SK-N-SH treated with all-trans-retinoic acid at 6 μM for 48 hours (cell line): Measurements from ENCODE around the gene COL23A1.

Source experiments
- ATAC-seq: fragments of 200-7000 bp; cut with Tn5 transposase; 3 replicates; pipeline ENCODE4 v1.9.1; 2020; ENCODE audit warnings: mild to moderate bottlenecking, moderate library complexity
- ARNTL ChIP-seq: fragments of 450-650 bp; formaldehyde crosslinking; IDR thresholded peaks from 2 replicates; pipeline ENCODE4 v1.5.0; 2020; ENCODE audit warnings: low read depth, mild to moderate bottlenecking, moderate library complexity, borderline replicate concordance
- BACH2 ChIP-seq: fragments of 250-450 bp; sonication (Bioruptor Pico); IDR thresholded peaks from 2 replicates; pipeline ENCODE4 v1.9.0; 2021; ENCODE audit warnings: mild to moderate bottlenecking, borderline replicate concordance
- CSDC2 ChIP-seq: fragments of 250-450 bp; sonication (Bioruptor Pico); IDR thresholded peaks from 2 replicates; pipeline ENCODE4 v1.5.0; 2020; ENCODE audit warnings: mild to moderate bottlenecking, moderate library complexity
- ESRRG ChIP-seq: fragments of 250-450 bp; sonication (Bioruptor Pico); IDR thresholded peaks from 2 replicates; pipeline ENCODE4 v1.6.1; 2021; ENCODE audit warnings: mild to moderate bottlenecking
- GLIS3 ChIP-seq: fragments of 250-450 bp; sonication (Bioruptor Pico); IDR thresholded peaks from 2 replicates; pipeline ENCODE4 v1.5.0; 2020; ENCODE audit warnings: mild to moderate bottlenecking, moderate library complexity
- ISL1 ChIP-seq: fragments of 250-450 bp; sonication (Bioruptor Pico); IDR thresholded peaks from 2 replicates; pipeline ENCODE4 v2.1.2; 2022; ENCODE audit warnings: mild to moderate bottlenecking, moderate library complexity
- OSR1 ChIP-seq: fragments of 250-450 bp; sonication (Bioruptor Pico); IDR thresholded peaks from 2 replicates; pipeline ENCODE4 v1.8.0; 2022; ENCODE audit warnings: moderate library complexity, mild to moderate bottlenecking, inconsistent platforms
- PATZ1 ChIP-seq: fragments of 250-450 bp; sonication (Bioruptor Pico); IDR thresholded peaks from 2 replicates; pipeline ENCODE4 v1.8.0; 2020; ENCODE audit warnings: mild to moderate bottlenecking, moderate library complexity, borderline replicate concordance
- PPARA ChIP-seq: fragments of 250-450 bp; sonication (Bioruptor Pico); IDR thresholded peaks from 2 replicates; pipeline ENCODE4 v1.5.0; 2020; ENCODE audit warnings: mild to moderate bottlenecking, borderline replicate concordance
- RARB ChIP-seq: fragments of 250-450 bp; sonication (Bioruptor Pico); IDR thresholded peaks from 2 replicates; pipeline ENCODE4 v1.8.0; 2021; ENCODE audit warnings: mild to moderate bottlenecking, moderate library complexity
- SNAI2 ChIP-seq: fragments of 250-450 bp; sonication (Bioruptor Pico); IDR thresholded peaks from 2 replicates; pipeline ENCODE4 v1.5.0; 2020; ENCODE audit warnings: mild to moderate bottlenecking, moderate library complexity
- TCF4 ChIP-seq: fragments of 250-450 bp; sonication (Bioruptor Pico); IDR thresholded peaks from 2 replicates; pipeline ENCODE4 v1.8.0; 2021; ENCODE audit warnings: mild to moderate bottlenecking, moderate library complexity, borderline replicate concordance
- TOX ChIP-seq: fragments of 250-450 bp; sonication (Bioruptor Pico); IDR thresholded peaks from 2 replicates; pipeline ENCODE4 v1.8.0; 2021; ENCODE audit warnings: mild to moderate bottlenecking, moderate library complexity, borderline replicate concordance
- ZC3H10 ChIP-seq: fragments of 250-450 bp; sonication (Bioruptor Pico); IDR thresholded peaks from 2 replicates; pipeline ENCODE4 v1.5.1; 2021; ENCODE audit warnings: mild to moderate bottlenecking, moderate library complexity
- ZFP3 ChIP-seq: fragments of 250-450 bp; sonication (Bioruptor Pico); IDR thresholded peaks from 2 replicates; pipeline ENCODE4 v1.5.0; 2020; ENCODE audit warnings: mild to moderate bottlenecking, moderate library complexity
- ZFP30 ChIP-seq: fragments of 450-650 bp; formaldehyde crosslinking; IDR thresholded peaks from 2 replicates; pipeline ENCODE4 v1.5.0; 2022; ENCODE audit warnings: mild to moderate bottlenecking, moderate library complexity
- ZNF565 ChIP-seq: fragments of 450-650 bp; formaldehyde crosslinking; conservative IDR thresholded peaks from 2 replicates; pipeline ENCODE4 v1.5.0; 2020; ENCODE audit warnings: low read depth, mild to moderate bottlenecking, moderate library complexity
- ZNF70 ChIP-seq: fragments of 450-650 bp; formaldehyde crosslinking; IDR thresholded peaks from 2 replicates; pipeline ENCODE4 v1.5.0; 2020; ENCODE audit warnings: mild to moderate bottlenecking, moderate library complexity
- ZNF8 ChIP-seq: fragments of 450-650 bp; formaldehyde crosslinking; IDR thresholded peaks from 2 replicates; pipeline ENCODE4 v1.5.0; 2020; ENCODE audit warnings: mild to moderate bottlenecking, moderate library complexity
- TF ChIP-seq, protein P1 (sequence below): fragments of 250-450 bp; sonication (Bioruptor Pico); IDR thresholded peaks from 2 replicates; pipeline ENCODE4 v1.5.1; 2021; ENCODE audit warnings: mild to moderate bottlenecking, moderate library complexity
- TF ChIP-seq, protein P2 (sequence below): fragments of 250-450 bp; sonication (Bioruptor Pico); IDR thresholded peaks from 2 replicates; pipeline ENCODE4 v1.5.0; 2020; ENCODE audit warnings: mild to moderate bottlenecking, moderate library complexity
- TF ChIP-seq, protein P3 (sequence below): fragments of 250-450 bp; sonication (Bioruptor Pico); IDR thresholded peaks from 2 replicates; pipeline ENCODE4 v1.5.1; 2020; ENCODE audit warnings: low read depth, mild to moderate bottlenecking, moderate library complexity

The COL23A1 gene

GRCh38 chr5:178462816-178463215 is 127.4 kb downstream of the COL23A1 start:
- no peak for ATAC-seq
- TF ChIP-seq TOX (CRISPR knock-in tag) (no peak), PATZ1 (CRISPR knock-in tag) (no peak), ARNTL (CRISPR knock-in tag) (no peak), ZFP3 (CRISPR knock-in tag) (no peak), CSDC2 (CRISPR knock-in tag) (no peak), ZC3H10 (no peak), OSR1 (CRISPR knock-in tag) (no peak), ZFP30 (CRISPR knock-in tag) (no peak), GLIS3 (CRISPR knock-in tag) (no peak), TCF4 (CRISPR knock-in tag) (no peak), ISL1 (CRISPR knock-in tag) (no peak), ZNF565 (no peak), ESRRG (CRISPR knock-in tag) (no peak), PPARA (CRISPR knock-in tag) (no peak), SNAI2 (CRISPR knock-in tag) (no peak), BACH2 (no peak), ZNF8 (CRISPR knock-in tag) (no peak)
- TF ChIP-seq, protein P1, sequence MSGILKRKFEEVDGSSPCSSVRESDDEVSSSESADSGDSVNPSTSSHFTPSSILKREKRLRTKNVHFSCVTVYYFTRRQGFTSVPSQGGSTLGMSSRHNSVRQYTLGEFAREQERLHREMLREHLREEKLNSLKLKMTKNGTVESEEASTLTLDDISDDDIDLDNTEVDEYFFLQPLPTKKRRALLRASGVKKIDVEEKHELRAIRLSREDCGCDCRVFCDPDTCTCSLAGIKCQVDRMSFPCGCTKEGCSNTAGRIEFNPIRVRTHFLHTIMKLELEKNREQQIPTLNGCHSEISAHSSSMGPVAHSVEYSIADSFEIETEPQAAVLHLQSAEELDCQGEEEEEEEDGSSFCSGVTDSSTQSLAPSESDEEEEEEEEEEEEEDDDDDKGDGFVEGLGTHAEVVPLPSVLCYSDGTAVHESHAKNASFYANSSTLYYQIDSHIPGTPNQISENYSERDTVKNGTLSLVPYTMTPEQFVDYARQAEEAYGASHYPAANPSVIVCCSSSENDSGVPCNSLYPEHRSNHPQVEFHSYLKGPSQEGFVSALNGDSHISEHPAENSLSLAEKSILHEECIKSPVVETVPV (CRISPR knock-in tag): no peak
- TF ChIP-seq, protein P2, sequence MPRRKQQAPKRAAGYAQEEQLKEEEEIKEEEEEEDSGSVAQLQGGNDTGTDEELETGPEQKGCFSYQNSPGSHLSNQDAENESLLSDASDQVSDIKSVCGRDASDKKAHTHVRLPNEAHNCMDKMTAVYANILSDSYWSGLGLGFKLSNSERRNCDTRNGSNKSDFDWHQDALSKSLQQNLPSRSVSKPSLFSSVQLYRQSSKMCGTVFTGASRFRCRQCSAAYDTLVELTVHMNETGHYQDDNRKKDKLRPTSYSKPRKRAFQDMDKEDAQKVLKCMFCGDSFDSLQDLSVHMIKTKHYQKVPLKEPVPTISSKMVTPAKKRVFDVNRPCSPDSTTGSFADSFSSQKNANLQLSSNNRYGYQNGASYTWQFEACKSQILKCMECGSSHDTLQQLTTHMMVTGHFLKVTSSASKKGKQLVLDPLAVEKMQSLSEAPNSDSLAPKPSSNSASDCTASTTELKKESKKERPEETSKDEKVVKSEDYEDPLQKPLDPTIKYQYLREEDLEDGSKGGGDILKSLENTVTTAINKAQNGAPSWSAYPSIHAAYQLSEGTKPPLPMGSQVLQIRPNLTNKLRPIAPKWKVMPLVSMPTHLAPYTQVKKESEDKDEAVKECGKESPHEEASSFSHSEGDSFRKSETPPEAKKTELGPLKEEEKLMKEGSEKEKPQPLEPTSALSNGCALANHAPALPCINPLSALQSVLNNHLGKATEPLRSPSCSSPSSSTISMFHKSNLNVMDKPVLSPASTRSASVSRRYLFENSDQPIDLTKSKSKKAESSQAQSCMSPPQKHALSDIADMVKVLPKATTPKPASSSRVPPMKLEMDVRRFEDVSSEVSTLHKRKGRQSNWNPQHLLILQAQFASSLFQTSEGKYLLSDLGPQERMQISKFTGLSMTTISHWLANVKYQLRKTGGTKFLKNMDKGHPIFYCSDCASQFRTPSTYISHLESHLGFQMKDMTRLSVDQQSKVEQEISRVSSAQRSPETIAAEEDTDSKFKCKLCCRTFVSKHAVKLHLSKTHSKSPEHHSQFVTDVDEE (CRISPR knock-in tag): no peak

- TF ChIP-seq SNAI2 (CRISPR knock-in tag) (no peak), ESRRG (CRISPR knock-in tag) (no peak), ZFP3 (CRISPR knock-in tag) (no peak), BACH2 (no peak)
- TF ChIP-seq, protein P3, sequence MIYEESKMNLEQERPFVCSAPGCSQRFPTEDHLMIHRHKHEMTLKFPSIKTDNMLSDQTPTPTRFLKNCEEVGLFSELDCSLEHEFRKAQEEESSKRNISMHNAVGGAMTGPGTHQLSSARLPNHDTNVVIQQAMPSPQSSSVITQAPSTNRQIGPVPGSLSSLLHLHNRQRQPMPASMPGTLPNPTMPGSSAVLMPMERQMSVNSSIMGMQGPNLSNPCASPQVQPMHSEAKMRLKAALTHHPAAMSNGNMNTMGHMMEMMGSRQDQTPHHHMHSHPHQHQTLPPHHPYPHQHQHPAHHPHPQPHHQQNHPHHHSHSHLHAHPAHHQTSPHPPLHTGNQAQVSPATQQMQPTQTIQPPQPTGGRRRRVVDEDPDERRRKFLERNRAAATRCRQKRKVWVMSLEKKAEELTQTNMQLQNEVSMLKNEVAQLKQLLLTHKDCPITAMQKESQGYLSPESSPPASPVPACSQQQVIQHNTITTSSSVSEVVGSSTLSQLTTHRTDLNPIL (CRISPR knock-in tag): no peak
- ATAC-seq: no peak
Measured at GRCh38 chr5:178462076-178462475, 128.1 kb downstream of the COL23A1 start.

DNA sequence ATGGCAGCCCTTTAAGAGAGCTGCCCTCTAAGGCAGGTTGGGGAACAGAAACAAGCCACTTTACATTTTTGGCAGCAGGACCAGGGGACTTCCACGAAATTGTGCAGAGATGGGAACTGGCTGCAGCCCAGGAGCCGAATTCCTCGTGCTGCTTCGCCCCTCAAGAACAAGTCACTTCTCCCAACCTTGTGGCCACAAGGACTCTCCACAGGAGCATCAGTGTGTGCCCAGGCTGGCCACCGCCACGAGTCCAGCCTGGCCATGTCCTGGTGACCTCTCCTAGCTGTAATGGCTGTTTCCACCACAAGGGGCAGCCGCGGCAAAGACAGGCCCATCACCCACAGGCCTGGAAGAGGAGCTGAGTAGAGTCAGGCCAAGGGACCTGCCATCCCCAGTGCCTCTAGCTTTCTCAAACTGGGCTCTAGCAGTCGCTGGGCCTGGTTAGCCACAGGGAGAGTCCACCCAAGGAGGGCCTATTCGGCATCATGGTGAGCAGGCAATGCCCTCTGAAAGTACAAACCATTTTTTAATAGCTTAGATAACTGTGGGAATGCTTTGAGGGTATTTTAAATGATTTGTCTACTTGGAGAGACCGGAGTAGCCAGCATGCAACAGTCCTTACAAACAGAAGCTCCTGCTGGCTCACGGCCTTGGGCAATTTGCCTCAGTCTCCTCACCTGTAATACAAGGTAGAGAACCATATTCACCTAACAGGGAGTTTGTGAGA is 129.0 kb downstream of the COL23A1 start:
- TF ChIP-seq ZNF565: no peak
- no peak for TF ChIP-seq TOX (CRISPR knock-in tag)
- no peak for TF ChIP-seq ESRRG (CRISPR knock-in tag)
- TF ChIP-seq ZFP3 (CRISPR knock-in tag): no peak
- no peak for TF ChIP-seq BACH2
- no peak for TF ChIP-seq ARNTL (CRISPR knock-in tag)
- TF ChIP-seq RARB (CRISPR knock-in tag): no peak
- no peak for TF ChIP-seq CSDC2 (CRISPR knock-in tag)
- no peak for TF ChIP-seq ZNF8 (CRISPR knock-in tag)
- TF ChIP-seq, protein P2 (CRISPR knock-in tag): no peak
- TF ChIP-seq ZNF70 (CRISPR knock-in tag): no peak
- no peak for TF ChIP-seq TCF4 (CRISPR knock-in tag)
- TF ChIP-seq GLIS3 (CRISPR knock-in tag): no peak
- no peak for TF ChIP-seq PPARA (CRISPR knock-in tag)
- TF ChIP-seq, protein P1 (CRISPR knock-in tag): no peak
- no peak for TF ChIP-seq ISL1 (CRISPR knock-in tag)
- TF ChIP-seq ZFP30 (CRISPR knock-in tag): no peak
- TF ChIP-seq, all 23 proteins: peak for 0
- ATAC-seq: peak; percentile 42; the same call in 1 of the 3 replicates
